ELF-1 (cell line): Measurements from ENCODE around the gene PLA1A.

Source experiments
- DNase-seq: peaks from one replicate; pipeline ENCODE4 v3.0.0-alpha.2; 2016; ENCODE audit warnings: low read depth, low spot score

Gene PLA1A

GRCh38 chr3:119636891-119637611, 39.4 kb downstream of the PLA1A start:
- DNase-seq = no peak

- DNase-seq = no peak
These were observed 40.2 kb downstream of the PLA1A start for GRCh38 chr3:119637679-119638477.

- no peak for DNase-seq
These were observed 42.0 kb downstream of the PLA1A start for GRCh38 chr3:119639494-119640350.

GRCh38 chr3:119641416-119641815, 43.7 kb downstream of the PLA1A start:
- DNase-seq = no peak

GRCh38 chr3:119642746-119643473, 45.2 kb downstream of the PLA1A start:
- DNase-seq = no peak

- no peak for DNase-seq
These were observed 45.8 kb downstream of the PLA1A start for GRCh38 chr3:119643528-119643927.

- no peak for DNase-seq
These were observed 46.8 kb downstream of the PLA1A start for GRCh38 chr3:119644481-119644880.

GRCh38 chr3:119645813-119646212, 48.1 kb downstream of the PLA1A start:
- no peak for DNase-seq

- no peak for DNase-seq
These were observed 49.5 kb downstream of the PLA1A start for GRCh38 chr3:119647171-119647570.

- DNase-seq = no peak
These were observed 50.3 kb downstream of the PLA1A start for GRCh38 chr3:119647843-119648575.

- no peak for DNase-seq
These were observed 52.1 kb downstream of the PLA1A start for GRCh38 chr3:119649761-119650160.

- no peak for DNase-seq
These were observed 54.8 kb downstream of the PLA1A start for GRCh38 chr3:119652306-119653033.

- no peak for DNase-seq
These were observed 56.2 kb downstream of the PLA1A start for GRCh38 chr3:119653876-119654275.

- DNase-seq = no peak
These were observed 60.4 kb downstream of the PLA1A start for GRCh38 chr3:119657887-119658702.

GRCh38 chr3:119658994-119659393, 61.3 kb downstream of the PLA1A start:
- no peak for DNase-seq

- DNase-seq = no peak
These were observed 62.1 kb downstream of the PLA1A start for GRCh38 chr3:119659606-119660291.

GRCh38 chr3:119660474-119661440, 63.1 kb downstream of the PLA1A start, which contains the start of gene POPDC2:
Gene POPDC2 (minus strand): TSS chr3:119660589. CDS start chr3:119660423, 166 bp downstream.
- DNase-seq = peak; percentile 70
